ENCODE measurements around the gene C7.

C7 gene

DNA sequence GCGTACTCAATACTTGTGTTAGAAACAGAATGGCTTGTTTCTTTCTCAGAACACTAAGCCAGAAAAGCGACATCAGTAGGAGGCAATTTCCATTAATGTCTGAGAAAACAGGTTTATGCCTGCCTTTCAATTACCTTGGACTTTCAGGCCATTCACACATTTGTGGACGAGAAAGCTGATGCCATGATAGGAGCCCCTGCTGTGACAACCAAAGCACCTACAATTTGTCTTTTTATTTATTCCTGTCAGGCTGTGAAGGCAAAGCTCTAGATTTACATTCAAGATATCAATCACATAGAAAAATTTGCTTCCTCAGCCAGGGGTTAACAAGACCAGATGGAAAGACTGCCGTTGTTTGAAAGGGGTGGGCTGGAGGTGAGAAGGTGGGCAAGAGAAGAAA, 76.2 kb downstream of the C7 start:
- Histone ChIP-seq H3K27ac (ENCODE audit: low read depth, low read length) (no peak overlapping the region), H3K4me2 (ENCODE audit: low read length) (no peak overlapping the region), H3K27me3 (ENCODE audit: control insufficient read depth, low read length) (no peaks in the 10 kb centered on the region)

DNA sequence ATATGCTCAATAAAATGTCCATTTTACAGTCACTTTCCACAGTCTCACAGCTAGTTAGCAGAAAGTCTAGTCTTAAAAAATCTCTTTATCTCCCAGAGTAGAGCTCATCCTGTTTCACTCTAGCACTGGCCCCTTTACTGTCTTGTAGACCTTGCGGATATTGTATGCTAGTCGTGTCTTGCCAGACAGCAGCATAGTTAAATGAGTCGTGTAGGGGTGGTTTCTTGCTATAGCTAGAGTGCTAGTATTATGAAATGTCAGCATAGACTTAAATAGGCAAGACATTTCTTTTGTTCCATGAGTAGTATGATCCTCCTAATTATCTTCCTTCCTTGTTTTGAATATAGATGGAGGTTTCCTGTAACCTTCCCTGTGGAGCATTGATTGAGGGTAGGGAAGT, 77.4 kb downstream of the C7 start:
- Histone ChIP-seq H3K9me2 (replicated peaks; ENCODE audit: control insufficient read depth, low read length) (no peaks in the 10 kb centered on the region), H3F3A (ENCODE audit: control insufficient read depth, insufficient read depth) (no peaks in the 10 kb centered on the region), H3K4me3 (ENCODE audit: low read length) (no peak overlapping the region), H3K27ac (ENCODE audit: low read depth, low read length) (no peak overlapping the region), H3K4me1 (ENCODE audit: control insufficient read depth, low read length) (no peaks in the 10 kb centered on the region), H4K20me1 (ENCODE audit: control insufficient read depth, insufficient read depth, low read depth, low read length) (no peaks in the 10 kb centered on the region), H3K9me3 (ENCODE audit: control insufficient read depth, insufficient read depth, low read length) (no peaks in the 10 kb centered on the region), H3K79me2 (ENCODE audit: control insufficient read depth, low read length) (no peaks in the 10 kb centered on the region), H3K36me3 (ENCODE audit: control insufficient read depth, low read length) (no peaks in the 10 kb centered on the region), H3K27me3 (ENCODE audit: control insufficient read depth, low read length) (0 out of 2 replicates have a peak, but pooled peaks cover 3% of the 10 kb centered on the region), H3K4me2 (ENCODE audit: low read length) (no peak overlapping the region)
- no peak for TF ChIP-seq EZH2phosphoT487 (IDR thresholded peaks at IDR 0.05; ENCODE audit: borderline replicate concordance, low read length)
- TF ChIP-seq, protein P1, sequence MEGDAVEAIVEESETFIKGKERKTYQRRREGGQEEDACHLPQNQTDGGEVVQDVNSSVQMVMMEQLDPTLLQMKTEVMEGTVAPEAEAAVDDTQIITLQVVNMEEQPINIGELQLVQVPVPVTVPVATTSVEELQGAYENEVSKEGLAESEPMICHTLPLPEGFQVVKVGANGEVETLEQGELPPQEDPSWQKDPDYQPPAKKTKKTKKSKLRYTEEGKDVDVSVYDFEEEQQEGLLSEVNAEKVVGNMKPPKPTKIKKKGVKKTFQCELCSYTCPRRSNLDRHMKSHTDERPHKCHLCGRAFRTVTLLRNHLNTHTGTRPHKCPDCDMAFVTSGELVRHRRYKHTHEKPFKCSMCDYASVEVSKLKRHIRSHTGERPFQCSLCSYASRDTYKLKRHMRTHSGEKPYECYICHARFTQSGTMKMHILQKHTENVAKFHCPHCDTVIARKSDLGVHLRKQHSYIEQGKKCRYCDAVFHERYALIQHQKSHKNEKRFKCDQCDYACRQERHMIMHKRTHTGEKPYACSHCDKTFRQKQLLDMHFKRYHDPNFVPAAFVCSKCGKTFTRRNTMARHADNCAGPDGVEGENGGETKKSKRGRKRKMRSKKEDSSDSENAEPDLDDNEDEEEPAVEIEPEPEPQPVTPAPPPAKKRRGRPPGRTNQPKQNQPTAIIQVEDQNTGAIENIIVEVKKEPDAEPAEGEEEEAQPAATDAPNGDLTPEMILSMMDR (IDR thresholded peaks at IDR 0.05; ENCODE audit: low read depth, low read length, poor library complexity, severe bottlenecking) = no peak

More for the DNA sequence above, 76.2 kb downstream of the C7 start:
- Histone ChIP-seq H3K4me3 (ENCODE audit: low read length) (no peak overlapping the region), H4K20me1 (ENCODE audit: control insufficient read depth, insufficient read depth, low read depth, low read length) (no peaks in the 10 kb centered on the region), H3K9me2 (replicated peaks; ENCODE audit: control insufficient read depth, low read length) (no peaks in the 10 kb centered on the region), H3K9me3 (ENCODE audit: control insufficient read depth, insufficient read depth, low read length) (no peaks in the 10 kb centered on the region), H3F3A (ENCODE audit: control insufficient read depth, insufficient read depth) (no peaks in the 10 kb centered on the region), H3K79me2 (ENCODE audit: control insufficient read depth, low read length) (no peaks in the 10 kb centered on the region), H3K36me3 (ENCODE audit: control insufficient read depth, low read length) (no peaks in the 10 kb centered on the region), H3K4me1 (ENCODE audit: control insufficient read depth, low read length) (no peaks in the 10 kb centered on the region)
- TF ChIP-seq, protein P1 (IDR thresholded peaks at IDR 0.05; ENCODE audit: low read depth, low read length, poor library complexity, severe bottlenecking) = no peak
- no peak for TF ChIP-seq EZH2phosphoT487 (IDR thresholded peaks at IDR 0.05; ENCODE audit: borderline replicate concordance, low read length)

GRCh38 chr5:40987349-40987748, 78.1 kb downstream of the C7 start:
- Histone ChIP-seq H3F3A (ENCODE audit: control insufficient read depth, insufficient read depth) (no peaks in the 10 kb centered on the region), H3K36me3 (ENCODE audit: control insufficient read depth, low read length) (no peaks in the 10 kb centered on the region), H3K27me3 (ENCODE audit: control insufficient read depth, low read length) (0 out of 2 replicates have a peak, but pooled peaks cover 3% of the 10 kb centered on the region), H4K20me1 (ENCODE audit: control insufficient read depth, insufficient read depth, low read depth, low read length) (no peaks in the 10 kb centered on the region), H3K27ac (ENCODE audit: low read depth, low read length) (no peak overlapping the region), H3K9me3 (ENCODE audit: control insufficient read depth, insufficient read depth, low read length) (no peaks in the 10 kb centered on the region), H3K4me1 (ENCODE audit: control insufficient read depth, low read length) (no peaks in the 10 kb centered on the region), H3K4me2 (ENCODE audit: low read length) (no peak overlapping the region), H3K9me2 (replicated peaks; ENCODE audit: control insufficient read depth, low read length) (no peaks in the 10 kb centered on the region), H3K4me3 (ENCODE audit: low read length) (no peak overlapping the region), H3K79me2 (ENCODE audit: control insufficient read depth, low read length) (no peaks in the 10 kb centered on the region)
- TF ChIP-seq, protein P1 (IDR thresholded peaks at IDR 0.05; ENCODE audit: low read depth, low read length, poor library complexity, severe bottlenecking) = no peak
- no peak for TF ChIP-seq EZH2phosphoT487 (IDR thresholded peaks at IDR 0.05; ENCODE audit: borderline replicate concordance, low read length)
